HL-60/S4 treated with retinoic acid at 250 ng/mL for 4 days and 3 days (cell line): ENCODE results near the gene AFG1L.
"Not testable (repeated sequence)": the region's sequence is repeated elsewhere in the genome, so short reads cannot be mapped to it uniquely, and the experiment has no call there.

Experiments used
- in situ Hi-C: fragments of 300-500 bp; cut with MboI; formaldehyde crosslinking; loops from 2 replicates; pipeline ENCODE4 v1.7.0; 2022; ENCODE audit warnings: low sequenced_read_pairs

AFG1L gene

DNA sequence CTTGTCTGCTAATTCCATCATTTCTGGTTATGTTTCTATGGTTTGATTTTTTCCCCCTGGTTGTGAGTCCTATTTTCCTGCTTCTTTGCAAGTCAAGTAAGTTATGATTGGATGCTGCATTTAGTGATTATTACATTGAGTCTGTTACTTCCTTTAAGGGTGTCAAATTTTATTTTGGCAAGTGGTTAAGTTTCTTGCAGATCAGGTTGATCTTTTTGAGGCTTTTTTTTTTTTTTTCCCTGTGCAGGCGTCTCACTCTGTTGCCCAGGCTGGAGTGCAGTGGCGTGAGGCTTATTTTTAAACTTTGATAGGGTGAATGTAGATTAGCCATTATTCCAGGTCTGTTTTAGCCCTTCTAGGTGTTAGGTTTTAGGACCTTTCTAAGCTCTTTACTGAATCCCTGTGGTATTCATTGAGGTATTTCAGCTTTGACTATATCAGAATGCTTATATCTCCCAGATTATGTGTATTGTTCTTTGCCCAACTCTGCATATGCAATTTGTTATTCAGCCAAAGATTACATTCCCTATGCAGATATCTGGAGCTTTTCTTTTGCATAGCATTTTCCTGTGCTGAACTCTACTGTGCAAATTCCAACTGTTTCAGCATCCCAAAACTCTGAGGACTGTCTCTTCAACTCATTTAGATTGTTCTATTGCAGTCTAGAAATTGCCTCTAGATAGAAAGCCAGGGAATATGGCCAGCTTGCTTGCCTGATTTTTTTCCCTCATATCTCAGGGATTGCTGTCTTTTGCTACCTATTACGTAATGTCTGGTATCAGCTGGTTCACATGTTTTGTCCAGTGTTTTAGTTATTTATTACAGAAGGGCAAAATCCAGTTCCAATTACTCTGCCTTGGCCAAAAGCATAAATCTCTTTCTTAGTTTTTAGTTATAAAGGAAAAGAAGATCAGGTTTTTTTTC, 113.3 kb downstream of the AFG1L start:
- in situ Hi-C loops: no loop called here

DNA sequence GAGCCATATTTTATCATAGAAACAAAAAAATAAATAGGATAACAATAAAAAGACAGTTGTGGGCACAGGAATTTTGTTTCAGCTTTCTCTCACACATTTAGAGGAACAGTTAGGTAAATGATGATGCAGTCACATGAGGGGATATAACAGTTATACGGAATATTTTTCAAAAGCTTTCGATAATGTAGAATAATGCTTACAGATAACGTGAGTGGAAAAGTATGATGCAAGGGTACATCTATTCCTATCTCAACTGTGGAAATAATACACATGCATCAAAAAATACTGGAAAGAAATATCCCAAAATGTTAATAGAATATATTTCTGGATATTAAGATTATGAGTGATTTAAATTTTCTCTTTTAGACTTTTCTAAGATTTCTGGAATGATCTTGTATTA, 114.0 kb downstream of the AFG1L start:
- in situ Hi-C loops: no loop called here

DNA sequence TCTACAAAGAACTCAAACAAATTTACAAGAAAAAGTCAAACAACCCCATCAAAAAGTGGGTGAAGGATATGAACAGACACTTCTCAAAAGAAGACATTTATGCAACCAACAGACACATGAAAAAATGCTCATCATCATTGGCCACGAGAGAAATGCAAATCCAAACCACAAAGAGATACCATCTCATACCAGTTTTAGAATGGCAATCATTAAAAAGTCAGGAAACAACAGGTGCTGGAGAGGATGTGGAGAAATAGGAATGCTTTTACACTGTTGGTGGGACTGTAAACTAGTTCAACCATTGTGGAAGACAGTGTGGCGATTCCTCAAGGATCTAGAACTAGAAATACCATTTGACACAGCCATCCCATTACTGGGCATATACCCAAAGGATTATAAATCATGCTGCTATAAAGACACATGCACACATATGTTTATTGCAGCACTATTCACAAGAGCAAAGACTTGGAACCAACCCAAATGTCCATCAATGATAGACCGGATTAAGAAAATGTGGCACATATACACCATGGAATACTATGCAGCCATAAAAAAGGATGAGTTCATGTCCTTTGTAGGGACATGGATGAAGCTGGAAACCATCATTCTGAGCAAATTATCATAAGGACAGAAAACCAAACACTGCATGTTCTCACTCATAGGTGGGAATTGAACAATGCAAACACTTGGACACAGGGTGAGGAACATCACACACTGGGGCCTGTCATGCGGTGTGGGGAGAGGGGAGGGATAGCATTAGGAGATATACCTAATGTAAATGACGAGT, 121.4 kb downstream of the AFG1L start:
- in situ Hi-C loops: not testable (repeated sequence)

DNA sequence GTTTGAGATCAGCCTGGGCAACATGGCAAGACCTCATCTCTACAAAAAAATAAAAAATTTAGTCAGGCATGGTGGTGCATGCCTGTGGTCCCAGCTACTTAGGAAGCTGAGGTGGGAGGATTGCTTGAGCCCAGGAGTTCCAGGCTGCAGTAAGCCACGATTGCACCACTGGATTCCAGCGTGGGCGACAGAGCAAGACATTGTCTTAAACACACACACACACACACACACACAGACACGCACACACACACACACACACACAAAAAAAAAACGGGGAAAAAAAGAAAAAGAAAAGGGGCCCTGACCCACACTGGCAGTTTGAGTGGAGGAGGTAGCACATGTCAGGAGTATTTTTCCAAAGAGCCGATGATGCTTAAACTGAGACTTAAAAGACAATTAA, 122.2 kb downstream of the AFG1L start:
- in situ Hi-C loops: no loop called here

DNA sequence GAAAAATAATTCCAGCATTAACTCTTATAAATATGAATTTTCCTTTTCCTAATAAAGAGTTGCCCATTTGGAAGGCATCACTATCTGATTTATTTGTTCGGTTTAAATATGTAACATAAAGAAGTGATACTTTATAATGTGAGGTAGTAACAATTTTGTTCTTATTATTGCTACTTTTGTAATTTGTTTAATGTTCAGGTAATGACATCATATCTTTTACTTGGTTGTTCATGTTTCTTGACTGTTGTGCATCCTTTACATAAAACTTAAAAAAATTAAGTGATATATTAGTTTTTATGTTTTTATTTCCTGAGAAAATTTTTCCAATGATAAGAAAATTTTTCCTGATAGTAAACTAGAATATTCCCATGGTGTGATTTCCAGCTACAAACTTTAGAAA, 124.6 kb downstream of the AFG1L start:
- in situ Hi-C loops: no loop called here

DNA sequence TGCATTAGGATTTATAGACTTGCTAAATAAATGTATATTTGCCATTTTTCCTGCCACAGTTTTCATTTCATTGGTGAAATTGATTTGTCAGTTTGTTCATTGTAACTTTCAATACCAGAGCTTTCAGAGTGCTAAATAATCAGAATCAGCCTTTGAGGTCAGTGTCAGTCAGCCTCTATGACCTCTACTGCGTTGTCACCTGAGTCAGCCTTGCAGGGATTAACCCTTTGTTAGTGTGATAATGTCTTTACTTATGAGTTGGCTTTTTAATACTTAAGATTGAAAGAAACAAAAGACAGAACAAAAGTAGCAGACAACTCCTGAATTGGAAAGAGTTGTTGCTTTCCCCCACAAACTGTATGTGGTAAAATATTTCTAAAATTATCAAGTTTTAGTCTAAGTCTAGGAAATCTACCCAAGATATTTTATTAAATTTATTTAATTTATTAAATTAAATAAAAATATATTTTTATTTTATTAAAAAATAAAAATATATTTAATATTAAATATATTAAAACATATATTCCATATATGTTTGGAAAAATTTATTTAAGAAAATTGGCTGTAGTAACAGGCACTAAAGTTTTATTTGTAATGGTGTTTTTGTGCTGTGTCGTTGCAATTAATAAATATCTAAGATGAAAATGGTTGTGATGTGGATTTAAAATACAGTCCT, 125.2 kb downstream of the AFG1L start:
- in situ Hi-C loops: no loop called here

DNA sequence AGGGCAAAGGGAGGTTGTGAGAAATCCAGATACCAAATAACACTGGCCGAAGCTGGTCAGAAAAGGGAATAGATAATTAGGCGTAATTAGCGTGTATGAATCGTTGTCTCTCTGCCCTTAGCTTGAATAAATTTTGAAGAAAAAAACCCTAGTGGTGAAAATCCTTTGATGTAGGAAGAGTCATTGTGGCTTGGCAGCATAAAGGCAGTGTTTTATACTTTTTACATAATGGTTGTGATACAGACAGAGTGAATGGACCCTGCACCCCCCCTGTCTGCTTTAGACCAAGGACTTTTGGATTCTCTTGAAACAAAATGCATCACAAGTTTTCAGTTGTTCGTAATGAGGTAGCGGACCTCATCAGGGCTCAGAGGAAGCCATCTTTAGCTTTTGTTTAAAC, 126.5 kb downstream of the AFG1L start:
- in situ Hi-C loops: no loop called here

DNA sequence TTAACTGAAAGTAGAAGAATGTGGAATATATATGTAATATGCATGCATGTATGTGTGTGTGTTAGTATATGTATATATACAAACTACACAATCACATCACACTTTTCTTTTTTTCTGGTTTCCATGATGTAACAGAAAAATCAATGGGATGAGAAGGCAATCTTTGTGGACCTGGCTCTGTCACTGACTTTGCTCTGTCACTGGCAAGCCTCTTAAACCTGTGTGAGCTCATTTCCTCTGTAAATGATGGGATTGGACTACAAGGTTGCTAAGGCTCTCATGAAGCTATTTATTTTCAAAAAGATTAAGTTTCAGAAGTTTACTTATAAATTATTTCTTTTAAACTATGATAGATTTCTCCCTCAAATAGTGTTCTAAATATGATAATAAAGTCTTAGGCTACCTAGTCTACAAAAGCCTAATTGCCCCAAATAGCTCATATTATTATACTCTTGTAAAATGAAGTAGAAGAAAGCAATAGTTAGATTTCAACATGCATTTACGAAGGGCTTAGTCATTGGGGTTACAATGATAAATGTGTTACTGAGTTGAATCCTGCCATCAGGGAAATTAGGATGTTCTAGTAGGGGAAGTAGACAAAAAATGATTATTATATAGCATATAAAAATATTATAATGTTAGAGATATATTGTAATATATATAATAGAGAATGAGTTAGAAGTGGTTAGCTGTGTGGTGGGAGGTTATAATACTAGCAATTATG, 129.3 kb downstream of the AFG1L start:
- in situ Hi-C loops: no loop called here

DNA sequence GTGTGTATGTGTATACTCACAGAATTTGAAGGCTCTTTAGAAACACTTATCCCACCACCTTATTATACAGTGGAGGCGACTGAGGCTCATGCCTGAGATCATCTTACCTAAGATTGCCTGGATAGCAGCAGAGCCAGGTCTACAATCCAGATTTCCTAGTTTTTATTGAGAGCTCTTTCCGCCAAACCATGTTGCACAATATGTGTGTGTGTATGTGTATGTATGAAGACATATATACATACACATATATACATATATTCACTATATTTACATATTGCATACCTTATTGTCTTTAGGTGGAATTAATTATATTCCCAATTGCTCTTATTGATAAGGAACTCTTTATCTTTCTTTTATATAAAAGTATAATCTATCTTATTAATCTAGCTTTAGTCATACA, 130.6 kb downstream of the AFG1L start:
- in situ Hi-C loops: no loop called here

DNA sequence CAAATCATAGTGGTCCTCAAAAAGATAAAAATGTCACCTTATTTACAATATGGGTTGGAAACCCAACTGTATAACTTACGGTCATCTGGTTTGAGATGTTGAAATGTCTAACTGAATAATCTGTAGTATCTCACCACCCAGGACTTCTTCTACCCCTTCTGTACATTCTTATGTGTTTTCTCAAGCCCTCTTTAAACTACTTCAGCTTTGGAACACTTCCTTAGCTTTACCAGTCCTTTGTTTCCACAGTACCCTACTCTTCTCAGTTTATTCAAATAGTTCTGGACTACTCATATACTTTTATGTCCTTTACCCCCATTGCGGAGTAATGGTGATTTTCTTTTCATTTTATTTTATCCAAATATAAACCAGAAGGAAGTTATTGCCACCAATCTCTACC, 137.3 kb downstream of the AFG1L start:
- in situ Hi-C loops: no loop called here

DNA sequence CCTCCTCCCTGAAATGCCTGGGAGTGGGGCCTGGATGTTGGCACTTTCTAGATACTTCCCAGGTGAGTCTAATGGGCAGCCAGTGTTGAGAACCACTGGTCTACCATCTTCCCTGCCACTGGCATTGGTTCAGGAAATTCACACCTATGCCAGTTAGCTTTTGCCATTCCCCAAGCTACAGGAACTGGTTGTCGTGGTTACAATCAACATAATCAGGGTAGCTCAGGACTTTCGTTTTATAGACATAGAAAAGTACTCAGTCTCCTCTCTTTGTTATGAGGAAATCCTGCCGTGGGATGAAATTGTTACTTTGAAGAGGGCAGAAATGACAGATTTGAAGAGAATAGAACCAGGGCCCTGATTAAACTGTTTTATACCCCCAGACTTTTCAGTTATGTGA, 137.9 kb downstream of the AFG1L start:
- in situ Hi-C loops: no loop called here

DNA sequence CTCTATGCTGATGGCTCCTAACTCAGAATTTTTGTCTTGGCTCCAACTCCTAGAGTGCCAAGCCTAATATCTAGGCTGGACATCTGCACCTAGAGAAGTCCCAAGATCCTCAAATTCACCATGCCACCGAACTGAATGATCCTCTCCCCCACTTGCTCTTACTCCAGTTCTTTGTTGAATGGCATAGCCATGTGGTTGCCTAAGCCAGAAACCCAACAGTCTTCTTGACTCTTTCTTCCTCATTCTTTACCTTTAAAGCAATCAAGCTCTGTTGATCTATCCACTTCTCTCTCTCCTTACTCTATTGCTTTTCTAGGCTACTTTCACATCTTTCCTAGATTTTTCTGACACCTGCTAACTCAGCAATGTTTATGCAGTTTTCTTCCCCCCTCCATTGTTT, 139.4 kb downstream of the AFG1L start:
- in situ Hi-C loops: no loop called here

DNA sequence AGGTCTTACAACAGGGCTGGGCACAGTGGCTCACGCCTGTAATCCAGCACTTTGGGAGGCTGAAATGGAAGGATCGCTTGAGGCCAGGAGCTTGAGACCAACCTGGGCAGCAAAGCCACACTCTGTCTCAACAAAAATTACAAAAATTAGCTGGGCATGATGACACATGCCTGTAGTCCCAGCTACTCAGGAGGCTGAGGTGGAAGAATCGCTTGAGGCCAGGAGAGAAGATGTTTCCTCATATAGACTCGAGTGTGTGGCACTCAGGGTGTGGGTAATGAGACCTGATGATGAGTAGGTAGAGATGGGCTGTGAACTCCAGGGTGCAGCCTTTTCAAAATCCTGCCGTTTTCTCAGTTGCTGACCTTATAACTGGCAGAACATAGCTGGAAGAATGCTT, 140.5 kb downstream of the AFG1L start:
- in situ Hi-C loops: no loop called here

DNA sequence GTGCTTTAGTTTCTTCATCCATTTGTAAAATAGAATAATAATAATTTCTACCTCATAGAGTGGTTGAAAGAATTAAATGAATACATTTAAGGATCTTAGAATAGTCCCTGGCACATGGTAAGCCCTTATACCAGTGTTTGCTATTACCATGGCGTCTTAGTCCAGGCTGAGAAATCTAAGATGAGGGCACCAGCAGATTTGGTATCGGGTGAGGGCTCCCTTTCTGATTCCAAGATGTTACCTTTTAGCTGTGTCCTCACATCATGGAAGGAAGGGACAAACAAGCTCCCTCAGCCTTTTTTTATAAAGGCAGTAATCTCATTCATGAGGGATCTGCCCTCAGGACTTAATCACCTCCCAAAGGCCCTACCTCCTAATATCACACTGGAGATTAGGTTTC, 141.9 kb downstream of the AFG1L start:
- in situ Hi-C loops: no loop called here

DNA sequence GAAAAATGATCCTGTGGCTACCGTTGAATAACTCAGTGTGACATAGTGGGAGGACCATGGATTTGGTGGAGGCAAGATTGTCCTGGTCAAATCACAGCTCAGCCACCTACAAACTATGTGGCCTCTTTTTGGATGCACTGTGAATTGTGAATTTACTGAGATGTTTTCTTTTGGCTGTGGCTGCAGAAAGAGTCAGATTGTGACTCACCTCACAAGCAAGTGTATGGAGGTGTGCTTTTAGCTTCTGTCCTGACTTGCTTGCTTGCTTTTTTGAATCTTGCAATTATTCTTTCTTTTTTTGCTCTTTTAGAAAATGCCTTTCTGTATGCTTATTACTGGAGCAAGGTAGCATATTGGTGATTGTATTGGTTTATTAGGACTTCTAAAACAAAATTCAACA, 143.0 kb downstream of the AFG1L start:
- in situ Hi-C loops: no loop called here

DNA sequence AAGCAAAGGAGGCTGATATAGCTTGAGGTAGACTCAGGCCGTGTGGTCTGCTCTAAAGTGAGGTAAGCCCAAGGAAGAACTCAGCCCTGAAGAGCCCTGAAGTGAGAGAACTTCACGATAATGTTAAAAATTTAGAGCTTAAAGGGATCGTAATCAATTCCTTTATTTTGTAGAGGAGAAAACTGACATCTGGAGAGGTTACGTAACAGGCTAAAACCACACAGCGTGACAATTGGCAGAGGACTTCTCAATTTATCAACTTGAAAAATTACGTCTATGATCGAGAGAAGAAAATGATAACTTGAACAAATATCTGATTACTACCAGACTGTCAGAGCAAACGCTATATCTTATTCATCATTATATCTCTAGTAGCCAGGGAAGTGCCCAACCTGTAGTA, 144.1 kb downstream of the AFG1L start:
- in situ Hi-C loops: no loop called here

DNA sequence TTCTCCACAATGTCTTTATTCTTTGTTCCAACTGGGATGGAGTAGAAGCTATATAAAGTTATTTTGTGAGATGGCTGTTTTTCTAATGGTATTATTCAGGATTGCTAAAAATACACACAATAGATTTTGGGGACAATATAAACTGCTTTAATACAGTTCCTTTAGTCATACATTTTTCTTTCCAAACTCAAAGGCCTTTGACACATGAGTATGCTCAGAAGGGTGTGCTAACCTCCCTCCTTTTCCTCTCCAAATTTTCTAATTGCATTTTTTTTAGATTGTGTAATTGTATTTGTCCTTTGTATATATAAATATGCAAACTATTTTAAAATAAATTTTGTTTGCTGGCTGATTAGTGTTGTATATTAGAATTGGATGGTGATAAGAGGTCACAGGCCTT, 146.3 kb downstream of the AFG1L start:
- in situ Hi-C loops: no loop called here

DNA sequence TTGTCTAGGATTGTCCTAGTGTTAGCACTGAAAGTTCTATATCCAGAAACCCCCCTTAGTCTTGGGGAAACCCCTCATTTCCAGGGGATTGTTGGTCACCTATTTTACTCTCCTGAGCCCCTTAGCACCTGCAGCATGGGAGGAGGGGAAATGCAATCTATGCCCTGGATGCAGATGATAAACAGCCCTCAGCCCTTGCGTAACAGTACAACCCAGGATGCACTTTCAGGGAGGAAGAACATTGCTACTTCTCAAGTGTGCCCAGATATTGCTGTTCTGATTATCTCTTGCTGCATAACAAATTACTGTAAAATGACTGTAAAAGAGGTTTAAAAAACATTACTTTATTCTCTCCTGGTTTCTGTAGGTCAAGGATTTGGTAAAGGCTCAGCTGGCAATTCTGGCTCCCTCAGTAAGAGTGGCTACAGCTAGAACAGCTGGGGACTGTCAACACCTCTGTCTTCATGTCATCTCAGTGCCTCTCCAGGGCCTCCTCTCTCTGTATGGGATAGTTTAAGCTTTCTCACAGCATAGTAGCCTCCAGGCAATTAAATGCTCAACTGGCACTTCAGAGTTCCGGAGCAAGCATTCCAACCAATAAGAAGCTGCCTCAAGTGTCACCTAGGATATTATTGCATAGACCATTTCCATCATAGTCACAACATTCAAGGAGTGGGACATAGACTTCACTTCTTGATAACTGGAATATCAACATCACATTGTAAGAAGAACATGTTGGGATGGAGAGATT, 148.1 kb downstream of the AFG1L start:
- in situ Hi-C loops: no loop called here

DNA sequence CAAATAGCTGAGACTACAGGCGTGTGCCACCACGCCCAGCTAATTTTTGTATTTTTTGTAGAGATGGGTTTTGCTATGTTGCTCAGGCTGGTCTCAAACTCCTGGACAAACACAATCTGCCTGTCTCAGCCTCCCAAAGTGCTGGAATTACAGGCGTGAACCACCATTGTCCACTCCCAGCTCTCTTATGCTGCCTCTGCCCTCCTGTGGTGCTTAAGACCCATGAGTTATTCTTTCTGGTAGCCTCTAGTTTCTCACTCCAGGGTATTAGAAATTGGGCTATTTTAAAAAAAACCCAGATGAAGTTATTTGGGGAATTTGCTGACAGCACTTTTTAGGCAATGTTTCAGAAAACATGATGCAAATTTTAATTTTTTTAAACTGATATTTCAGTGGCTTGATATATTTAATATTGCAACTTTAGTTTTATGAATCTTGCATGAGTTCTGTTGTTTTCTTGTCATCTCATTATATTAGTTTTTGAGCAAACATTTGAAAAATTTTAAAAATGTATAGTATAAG, 151.8 kb downstream of the AFG1L start:
- in situ Hi-C loops: no loop called here

DNA sequence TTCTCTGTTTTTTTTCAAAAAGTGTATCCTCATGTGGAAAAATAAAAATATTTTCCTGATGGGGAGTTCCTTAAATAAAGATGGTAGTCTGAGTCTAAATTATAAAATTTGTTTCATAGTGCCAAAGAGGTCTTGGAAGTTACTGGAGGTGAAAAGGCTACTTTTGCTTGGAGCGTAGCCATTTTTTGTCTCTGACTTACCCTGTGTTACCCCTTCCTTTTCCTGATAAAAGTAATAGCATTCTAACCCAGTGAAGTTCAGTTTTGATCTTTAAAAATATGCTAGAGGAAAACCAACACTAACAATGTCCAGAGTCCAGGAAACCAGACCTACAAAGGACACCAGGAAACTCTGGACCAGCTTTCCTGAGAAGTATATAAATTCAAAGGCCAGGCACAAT, 153.6 kb downstream of the AFG1L start:
- in situ Hi-C loops: no loop called here
